ENCODE data around the gene WDFY1.

WDFY1 gene

DNA sequence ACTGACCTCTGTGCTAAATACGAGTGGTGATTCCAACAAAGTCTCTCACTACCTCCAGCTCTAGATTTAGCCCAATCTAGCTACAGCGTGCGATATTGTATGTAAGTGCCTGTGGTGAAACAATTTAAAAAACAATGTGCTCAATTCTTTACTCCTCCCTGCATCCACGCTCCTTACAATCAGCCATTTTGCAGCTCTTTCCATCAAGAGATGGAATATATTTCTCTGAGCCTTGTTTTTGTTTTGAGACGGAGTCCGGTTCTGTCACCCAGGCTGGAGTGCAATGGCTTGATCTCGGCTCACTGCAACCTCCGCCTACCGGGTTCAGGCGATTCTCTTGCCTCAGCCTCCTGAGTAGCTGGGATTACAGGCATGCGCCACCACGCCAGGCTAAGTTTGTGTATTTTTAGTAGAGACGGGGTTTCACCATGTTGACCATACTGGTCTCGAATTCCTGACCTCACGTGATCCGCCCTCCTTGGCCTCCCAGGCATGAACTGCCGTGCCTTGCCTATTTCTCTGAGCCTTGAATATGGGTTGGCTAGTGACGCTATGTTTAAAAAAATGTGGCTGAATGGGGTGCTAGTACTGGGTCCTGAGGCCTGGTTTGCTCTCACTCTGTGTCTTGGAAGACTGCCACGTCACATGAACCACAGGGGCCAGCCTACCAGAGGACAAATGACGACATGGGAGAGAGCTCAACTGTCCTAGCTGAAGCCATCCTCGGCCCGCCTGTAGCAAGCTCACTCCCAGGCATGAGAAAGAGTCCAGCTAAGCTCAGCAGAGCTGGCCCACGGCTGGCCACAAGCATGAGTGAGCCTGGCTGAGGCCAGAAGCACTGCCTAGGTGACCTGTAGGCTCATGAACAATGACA, 14.8 kb downstream of the WDFY1 start:
- Histone ChIP-seq H3K4me3 (ENCODE audit: low read depth, low read length) (peak overlapping the region; percentile 2; the same call in 1 of the 2 replicates), H3K9me3 (no peaks in the 10 kb centered on the region), H3K36me3 (no peaks in the 10 kb centered on the region), H3K27me3 (no peaks in the 10 kb centered on the region), H3K4me1 (peaks cover 8% of the 10 kb centered on the region)
- DNase-seq = peak; percentile 64
- TF ChIP-seq CTCF (IDR thresholded peaks at IDR 0.05; ENCODE audit: low read depth, low read length) = no peak

GRCh38 chr2:223929571-223930102, 15.5 kb downstream of the WDFY1 start:
- H3K4me1 ChIP-seq = peaks cover 8% of the 10 kb centered on the region
- no peak for TF ChIP-seq CTCF (IDR thresholded peaks at IDR 0.05; ENCODE audit: low read depth, low read length)
- DNase-seq = no peak
- no peaks in the 10 kb centered on the region for H3K9me3 ChIP-seq
- H3K36me3 ChIP-seq = no peaks in the 10 kb centered on the region
- no peaks in the 10 kb centered on the region for H3K27me3 ChIP-seq
- H3K4me3 ChIP-seq (ENCODE audit: low read depth, low read length) = no peak overlapping the region

DNA sequence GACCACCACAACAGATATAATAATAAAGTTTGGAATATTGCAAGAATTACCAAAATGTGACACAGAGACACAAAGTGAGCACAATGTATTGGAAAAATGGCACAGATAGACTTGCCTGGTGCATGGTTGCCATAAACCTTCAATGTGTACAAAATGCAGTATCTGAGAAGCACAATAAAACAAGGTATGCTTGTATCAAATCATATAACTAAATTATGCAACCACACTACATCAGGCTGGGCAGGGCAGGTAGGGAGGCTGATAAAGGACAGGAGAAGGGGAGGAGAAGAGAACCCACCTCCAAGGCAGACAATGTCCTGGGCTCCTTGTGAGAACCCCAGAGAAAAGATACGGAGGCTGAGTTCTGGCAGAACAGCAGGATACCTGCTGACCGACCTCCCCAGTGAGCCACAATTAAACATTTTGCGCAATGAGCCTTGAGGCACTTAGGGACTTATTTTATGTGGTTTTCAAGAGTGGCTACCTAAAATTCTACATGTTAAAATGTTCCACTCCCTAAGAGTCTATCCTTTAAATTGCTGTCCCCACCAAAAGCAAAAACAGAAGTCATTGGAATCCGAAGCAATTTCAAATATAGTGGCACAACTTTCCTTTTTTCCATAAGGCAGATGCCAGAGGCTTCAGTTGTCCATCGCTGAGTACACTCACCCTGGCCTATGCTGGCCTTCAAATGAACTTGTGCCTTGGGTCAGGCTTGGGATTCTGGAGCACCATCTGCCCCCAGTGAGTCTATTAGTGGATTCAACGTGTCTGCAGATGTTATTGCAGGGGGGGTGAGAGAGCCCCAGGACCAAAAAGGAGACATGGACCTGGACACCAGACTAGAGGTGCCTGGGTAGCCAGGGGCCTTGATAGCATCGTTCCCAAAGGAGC, 16.8 kb downstream of the WDFY1 start:
- DNase-seq = no peak
- no peaks in the 10 kb centered on the region for H3K36me3 ChIP-seq
- no peaks in the 10 kb centered on the region for H3K27me3 ChIP-seq
- no peak for TF ChIP-seq CTCF (IDR thresholded peaks at IDR 0.05; ENCODE audit: low read depth, low read length)
- H3K4me3 ChIP-seq (ENCODE audit: low read depth, low read length) = no peak overlapping the region
- no peaks in the 10 kb centered on the region for H3K9me3 ChIP-seq
- H3K4me1 ChIP-seq = peaks cover 8% of the 10 kb centered on the region

DNA sequence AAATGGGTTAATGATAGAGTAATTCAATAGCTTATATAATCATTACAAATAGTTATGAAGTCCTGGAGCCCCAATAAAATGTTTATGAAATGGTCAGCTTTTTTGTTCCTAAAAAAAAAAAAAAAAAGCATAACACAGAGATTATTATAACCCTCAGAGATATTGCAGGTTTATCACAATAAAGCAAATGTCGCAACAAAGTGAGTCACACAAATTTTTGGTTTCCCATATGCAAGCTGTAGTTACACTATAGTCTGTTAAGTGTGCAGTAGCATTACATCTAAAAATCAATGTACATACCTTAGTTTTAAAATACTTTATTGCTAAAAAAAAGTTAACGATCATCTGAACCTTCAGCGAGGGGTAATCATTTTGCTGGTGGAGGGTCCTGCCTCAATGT, 20.0 kb downstream of the WDFY1 start:
- Histone ChIP-seq H3K9me3 (no peaks in the 10 kb centered on the region), H3K36me3 (no peaks in the 10 kb centered on the region), H3K4me3 (ENCODE audit: low read depth, low read length) (no peak overlapping the region), H3K27me3 (no peaks in the 10 kb centered on the region), H3K4me1 (no peaks in the 10 kb centered on the region; the same call in 1 of the 2 replicates)
- no peak for DNase-seq
- TF ChIP-seq CTCF (IDR thresholded peaks at IDR 0.05; ENCODE audit: low read depth, low read length) = no peak

- H3K36me3 ChIP-seq = no peaks in the 10 kb centered on the region
- no peaks in the 10 kb centered on the region for H3K4me1 ChIP-seq
- TF ChIP-seq CTCF (IDR thresholded peaks at IDR 0.05; ENCODE audit: low read depth, low read length) = no peak
- H3K27me3 ChIP-seq = no peaks in the 10 kb centered on the region
- DNase-seq = no peak
- no peaks in the 10 kb centered on the region for H3K9me3 ChIP-seq
- no peak overlapping the region for H3K4me3 ChIP-seq (ENCODE audit: low read depth, low read length)
Measured at GRCh38 chr2:223923976-223924375, 21.2 kb downstream of the WDFY1 start.
